HL-60 (cell line): Measurements from ENCODE around the gene CNOT6.

ENCODE experiments used
- DNase-seq, 2 experiments: peaks; one replicate each; pipeline ENCODE4 v3.0.0-alpha.2; 2010 to 2020; ENCODE audit warnings: low read depth in 1 of 2, low spot score in 1 of 2
- H3K27ac ChIP-seq: fragments of 250-450 bp; sonication (Bioruptor Pico); replicated peaks from 2 replicates; pipeline ENCODE4 v1.5.1; 2020; ENCODE audit warnings: mild to moderate bottlenecking, moderate library complexity
- H3K27me3 ChIP-seq: fragments of 250-450 bp; sonication (Bioruptor Pico); 2 replicates; pipeline ENCODE4 v1.5.1; 2021; ENCODE audit warnings: mild to moderate bottlenecking, moderate library complexity; ENCODE audit not compliant: insufficient read depth, poor library complexity, severe bottlenecking
- H3K4me3 ChIP-seq: replicated peaks from 2 replicates; pipeline ENCODE4 v1.5.1; 2011; ENCODE audit warnings: mild to moderate bottlenecking, control low read depth, low read length; ENCODE audit not compliant: insufficient read depth
- GABPA ChIP-seq: IDR thresholded peaks from 2 replicates; pipeline ENCODE4 v1.6.1; 2012; ENCODE audit warnings: low read depth
- POLR2AphosphoS5 ChIP-seq: IDR thresholded peaks from 2 replicates; pipeline ENCODE4 v1.6.1; 2012; ENCODE audit warnings: low read depth
- SPI1 ChIP-seq: IDR thresholded peaks from 2 replicates; pipeline ENCODE4 v1.6.1; 2012; ENCODE audit warnings: low read depth, mild to moderate bottlenecking, borderline replicate concordance
- TF ChIP-seq, protein P1 (sequence below): IDR thresholded peaks from 2 replicates; pipeline ENCODE4 v1.6.1; 2012; ENCODE audit warnings: low read depth; ENCODE audit not compliant: insufficient replicate concordance
- TF ChIP-seq, protein P2 (sequence below): IDR thresholded peaks from one replicate; pipeline ENCODE4 v1.5.1; 2011; ENCODE audit warnings: low read length, control low read depth, inconsistent platforms; ENCODE audit not compliant: insufficient read depth

Gene CNOT6

DNA sequence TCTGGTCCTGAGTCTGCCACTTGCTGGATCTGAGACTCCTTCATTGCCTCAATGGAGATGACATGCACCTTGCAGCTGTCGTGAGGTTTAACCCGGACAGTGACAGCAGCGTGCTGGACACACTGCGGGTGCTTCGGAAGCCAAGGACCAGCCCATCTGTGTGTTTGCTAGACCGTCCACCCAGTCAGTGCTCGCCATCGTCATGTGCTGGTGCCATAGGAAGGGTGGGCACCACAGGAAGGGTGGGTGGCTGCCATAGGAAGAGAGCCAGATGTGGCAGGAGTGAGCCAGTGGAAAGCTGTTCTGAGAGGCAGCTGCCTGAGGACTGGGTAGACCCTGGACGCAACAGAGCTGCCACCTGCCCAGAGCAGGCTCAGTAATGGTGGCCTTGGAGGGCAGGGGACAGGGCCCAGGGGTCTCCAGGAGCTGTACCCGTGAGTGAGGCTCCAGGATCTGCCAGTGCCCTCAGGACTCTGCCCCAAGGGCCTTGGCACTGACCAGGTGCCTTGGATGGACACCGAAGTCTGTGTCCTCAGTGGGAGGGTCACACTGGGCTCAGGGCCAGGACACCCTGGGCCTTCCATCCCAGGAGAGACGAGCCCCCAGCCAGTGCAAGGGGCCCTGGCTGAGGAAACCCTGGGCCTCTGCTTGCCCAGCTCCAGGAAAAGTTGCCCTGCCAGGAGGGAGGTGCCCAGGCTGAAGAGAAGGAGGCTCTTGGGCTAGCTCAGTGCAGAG is 133.4 kb downstream of the CNOT6 start:
- Histone ChIP-seq H3K27ac (no peak overlapping the region), H3K4me3 (no peak overlapping the region), H3K27me3 (no peaks in the 10 kb centered on the region)
- TF ChIP-seq SPI1 (no peak), POLR2AphosphoS5 (no peak), GABPA (no peak)
- TF ChIP-seq, protein P1, sequence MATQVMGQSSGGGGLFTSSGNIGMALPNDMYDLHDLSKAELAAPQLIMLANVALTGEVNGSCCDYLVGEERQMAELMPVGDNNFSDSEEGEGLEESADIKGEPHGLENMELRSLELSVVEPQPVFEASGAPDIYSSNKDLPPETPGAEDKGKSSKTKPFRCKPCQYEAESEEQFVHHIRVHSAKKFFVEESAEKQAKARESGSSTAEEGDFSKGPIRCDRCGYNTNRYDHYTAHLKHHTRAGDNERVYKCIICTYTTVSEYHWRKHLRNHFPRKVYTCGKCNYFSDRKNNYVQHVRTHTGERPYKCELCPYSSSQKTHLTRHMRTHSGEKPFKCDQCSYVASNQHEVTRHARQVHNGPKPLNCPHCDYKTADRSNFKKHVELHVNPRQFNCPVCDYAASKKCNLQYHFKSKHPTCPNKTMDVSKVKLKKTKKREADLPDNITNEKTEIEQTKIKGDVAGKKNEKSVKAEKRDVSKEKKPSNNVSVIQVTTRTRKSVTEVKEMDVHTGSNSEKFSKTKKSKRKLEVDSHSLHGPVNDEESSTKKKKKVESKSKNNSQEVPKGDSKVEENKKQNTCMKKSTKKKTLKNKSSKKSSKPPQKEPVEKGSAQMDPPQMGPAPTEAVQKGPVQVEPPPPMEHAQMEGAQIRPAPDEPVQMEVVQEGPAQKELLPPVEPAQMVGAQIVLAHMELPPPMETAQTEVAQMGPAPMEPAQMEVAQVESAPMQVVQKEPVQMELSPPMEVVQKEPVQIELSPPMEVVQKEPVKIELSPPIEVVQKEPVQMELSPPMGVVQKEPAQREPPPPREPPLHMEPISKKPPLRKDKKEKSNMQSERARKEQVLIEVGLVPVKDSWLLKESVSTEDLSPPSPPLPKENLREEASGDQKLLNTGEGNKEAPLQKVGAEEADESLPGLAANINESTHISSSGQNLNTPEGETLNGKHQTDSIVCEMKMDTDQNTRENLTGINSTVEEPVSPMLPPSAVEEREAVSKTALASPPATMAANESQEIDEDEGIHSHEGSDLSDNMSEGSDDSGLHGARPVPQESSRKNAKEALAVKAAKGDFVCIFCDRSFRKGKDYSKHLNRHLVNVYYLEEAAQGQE, result no peak
- TF ChIP-seq, protein P2, sequence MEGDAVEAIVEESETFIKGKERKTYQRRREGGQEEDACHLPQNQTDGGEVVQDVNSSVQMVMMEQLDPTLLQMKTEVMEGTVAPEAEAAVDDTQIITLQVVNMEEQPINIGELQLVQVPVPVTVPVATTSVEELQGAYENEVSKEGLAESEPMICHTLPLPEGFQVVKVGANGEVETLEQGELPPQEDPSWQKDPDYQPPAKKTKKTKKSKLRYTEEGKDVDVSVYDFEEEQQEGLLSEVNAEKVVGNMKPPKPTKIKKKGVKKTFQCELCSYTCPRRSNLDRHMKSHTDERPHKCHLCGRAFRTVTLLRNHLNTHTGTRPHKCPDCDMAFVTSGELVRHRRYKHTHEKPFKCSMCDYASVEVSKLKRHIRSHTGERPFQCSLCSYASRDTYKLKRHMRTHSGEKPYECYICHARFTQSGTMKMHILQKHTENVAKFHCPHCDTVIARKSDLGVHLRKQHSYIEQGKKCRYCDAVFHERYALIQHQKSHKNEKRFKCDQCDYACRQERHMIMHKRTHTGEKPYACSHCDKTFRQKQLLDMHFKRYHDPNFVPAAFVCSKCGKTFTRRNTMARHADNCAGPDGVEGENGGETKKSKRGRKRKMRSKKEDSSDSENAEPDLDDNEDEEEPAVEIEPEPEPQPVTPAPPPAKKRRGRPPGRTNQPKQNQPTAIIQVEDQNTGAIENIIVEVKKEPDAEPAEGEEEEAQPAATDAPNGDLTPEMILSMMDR, result no peak
- no peak for DNase-seq
